ENCODE results near the gene NUDT14.

The NUDT14 gene

GRCh38 chr14:105157872-105158271 is 23.2 kb downstream of the NUDT14 start:
- Histone ChIP-seq H3K4me3 (no peak overlapping the region), H3K27ac (no peak overlapping the region), H3K9ac (ENCODE audit: insufficient read length) (no peak overlapping the region), H3K36me3 (ENCODE audit: insufficient read depth, low read length) (no peaks in the 10 kb centered on the region), H3K9me3 (ENCODE audit: low read depth, low read length) (no peaks in the 10 kb centered on the region)
- DNase-seq (ENCODE audit: low read depth, low spot score), result no peak
- TF ChIP-seq FOXP2 (optimal IDR thresholded peaks at IDR 0.05; ENCODE audit: control extremely low read depth, extremely low read length, insufficient read depth), result no peak
- TF ChIP-seq EZH2 (IDR thresholded peaks at IDR 0.05), result no peak
- no peak for TF ChIP-seq POLR2AphosphoS5 (IDR thresholded peaks at IDR 0.05; ENCODE audit: borderline replicate concordance, low read depth, low read length)

- Histone ChIP-seq H3K4me3 (no peak overlapping the region), H3K9me3 (ENCODE audit: low read depth, low read length) (no peaks in the 10 kb centered on the region), H3K27ac (no peak overlapping the region), H3K36me3 (ENCODE audit: insufficient read depth, low read length) (no peaks in the 10 kb centered on the region), H3K9ac (ENCODE audit: insufficient read length) (no peak overlapping the region)
- DNase-seq (ENCODE audit: low read depth, low spot score), result no peak
- no peak for TF ChIP-seq POLR2AphosphoS5 (IDR thresholded peaks at IDR 0.05; ENCODE audit: borderline replicate concordance, low read depth, low read length)
- TF ChIP-seq FOXP2 (optimal IDR thresholded peaks at IDR 0.05; ENCODE audit: control extremely low read depth, extremely low read length, insufficient read depth), result no peak
- TF ChIP-seq EZH2 (IDR thresholded peaks at IDR 0.05), result no peak
Observed at GRCh38 chr14:105156414-105157375, 24.4 kb downstream of the NUDT14 start.

GRCh38 chr14:105155681-105156413 is 25.3 kb downstream of the NUDT14 start:
- H3K9me3 ChIP-seq (ENCODE audit: low read depth, low read length), result no peaks in the 10 kb centered on the region
- no peak overlapping the region for H3K27ac ChIP-seq
- no peak overlapping the region for H3K4me3 ChIP-seq
- no peaks in the 10 kb centered on the region for H3K36me3 ChIP-seq (ENCODE audit: insufficient read depth, low read length)
- TF ChIP-seq POLR2AphosphoS5 (IDR thresholded peaks at IDR 0.05; ENCODE audit: borderline replicate concordance, low read depth, low read length), result no peak
- TF ChIP-seq FOXP2 (optimal IDR thresholded peaks at IDR 0.05; ENCODE audit: control extremely low read depth, extremely low read length, insufficient read depth), result no peak
- no peak for TF ChIP-seq EZH2 (IDR thresholded peaks at IDR 0.05)
- no peak overlapping the region for H3K9ac ChIP-seq (ENCODE audit: insufficient read length)
- no peak for DNase-seq (ENCODE audit: low read depth, low spot score)

- Histone ChIP-seq H3K4me3 (no peak overlapping the region), H3K36me3 (ENCODE audit: insufficient read depth, low read length) (no peaks in the 10 kb centered on the region)
Observed at GRCh38 chr14:105155071-105155651, 26.0 kb downstream of the NUDT14 start.

DNA sequence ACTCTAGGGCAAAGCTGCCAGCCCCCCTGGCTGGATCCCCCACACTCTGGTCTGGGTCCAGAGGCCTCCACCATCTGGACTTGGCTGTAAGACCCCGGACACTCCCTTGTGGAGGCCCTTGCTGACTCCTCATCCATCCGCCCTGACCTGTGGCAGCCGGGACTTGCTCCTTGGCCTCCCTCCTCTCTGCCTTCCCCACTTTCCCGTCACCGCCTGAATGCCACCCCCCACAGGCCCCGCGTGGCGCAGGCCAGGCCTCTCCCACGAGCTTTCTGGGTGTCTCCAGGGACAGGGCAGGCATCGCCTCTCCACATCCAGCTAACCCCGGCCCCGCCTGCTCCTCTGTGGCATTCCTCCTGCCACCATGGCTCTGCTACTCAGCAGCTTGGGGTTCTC is 26.6 kb downstream of the NUDT14 start:
- Histone ChIP-seq H3K9me3 (ENCODE audit: low read depth, low read length) (no peaks in the 10 kb centered on the region), H3K9ac (ENCODE audit: insufficient read length) (no peak overlapping the region), H3K36me3 (ENCODE audit: insufficient read depth, low read length) (no peaks in the 10 kb centered on the region), H3K27ac (no peak overlapping the region), H3K4me3 (no peak overlapping the region)
- TF ChIP-seq FOXP2 (optimal IDR thresholded peaks at IDR 0.05; ENCODE audit: control extremely low read depth, extremely low read length, insufficient read depth) (no peak), EZH2 (IDR thresholded peaks at IDR 0.05) (no peak), POLR2AphosphoS5 (IDR thresholded peaks at IDR 0.05; ENCODE audit: borderline replicate concordance, low read depth, low read length) (no peak)
- DNase-seq (ENCODE audit: low read depth, low spot score), result no peak

More at GRCh38 chr14:105155071-105155651, 26.0 kb downstream of the NUDT14 start:
- H3K9me3 ChIP-seq (ENCODE audit: low read depth, low read length), result no peaks in the 10 kb centered on the region
- TF ChIP-seq FOXP2 (optimal IDR thresholded peaks at IDR 0.05; ENCODE audit: control extremely low read depth, extremely low read length, insufficient read depth) (no peak), POLR2AphosphoS5 (IDR thresholded peaks at IDR 0.05; ENCODE audit: borderline replicate concordance, low read depth, low read length) (no peak), EZH2 (IDR thresholded peaks at IDR 0.05) (no peak)
- H3K27ac ChIP-seq, result no peak overlapping the region
- no peak overlapping the region for H3K9ac ChIP-seq (ENCODE audit: insufficient read length)
- DNase-seq (ENCODE audit: low read depth, low spot score), result no peak

- TF ChIP-seq POLR2AphosphoS5 (IDR thresholded peaks at IDR 0.05; ENCODE audit: borderline replicate concordance, low read depth, low read length) (no peak), FOXP2 (optimal IDR thresholded peaks at IDR 0.05; ENCODE audit: control extremely low read depth, extremely low read length, insufficient read depth) (no peak), EZH2 (IDR thresholded peaks at IDR 0.05) (no peak)
- Histone ChIP-seq H3K27ac (no peak overlapping the region), H3K36me3 (ENCODE audit: insufficient read depth, low read length) (no peaks in the 10 kb centered on the region), H3K4me3 (no peak overlapping the region), H3K9ac (ENCODE audit: insufficient read length) (no peak overlapping the region), H3K9me3 (ENCODE audit: low read depth, low read length) (no peaks in the 10 kb centered on the region)
- DNase-seq (ENCODE audit: low read depth, low spot score), result no peak
Observed at GRCh38 chr14:105153739-105154475, 27.2 kb downstream of the NUDT14 start.

DNA sequence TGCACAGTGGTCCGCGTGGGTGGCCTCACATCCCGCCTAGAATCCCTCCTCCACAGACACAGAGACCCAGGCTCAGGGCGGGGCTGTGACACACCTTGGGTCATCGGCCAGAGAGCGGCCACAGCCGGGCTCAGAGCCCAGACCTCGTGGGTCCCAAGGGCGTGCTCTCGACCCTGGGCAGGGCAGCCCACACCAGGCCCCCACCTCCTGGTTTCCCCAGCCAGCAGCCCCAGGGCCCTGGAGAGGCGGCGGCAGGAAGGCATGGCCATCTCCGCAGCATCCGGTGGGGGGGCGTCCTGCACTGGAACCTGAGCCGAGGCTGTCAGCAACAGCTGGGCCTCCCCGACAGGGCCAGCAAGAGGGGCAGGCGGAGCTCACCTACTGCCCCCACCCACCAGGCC is 27.8 kb downstream of the NUDT14 start:
- no peak overlapping the region for H3K9ac ChIP-seq (ENCODE audit: insufficient read length)
- H3K36me3 ChIP-seq (ENCODE audit: insufficient read depth, low read length), result no peaks in the 10 kb centered on the region
- no peaks in the 10 kb centered on the region for H3K9me3 ChIP-seq (ENCODE audit: low read depth, low read length)
- no peak overlapping the region for H3K4me3 ChIP-seq
- no peak overlapping the region for H3K27ac ChIP-seq
- TF ChIP-seq EZH2 (IDR thresholded peaks at IDR 0.05) (no peak), POLR2AphosphoS5 (IDR thresholded peaks at IDR 0.05; ENCODE audit: borderline replicate concordance, low read depth, low read length) (no peak), FOXP2 (optimal IDR thresholded peaks at IDR 0.05; ENCODE audit: control extremely low read depth, extremely low read length, insufficient read depth) (no peak)
- DNase-seq (ENCODE audit: low read depth, low spot score), result no peak
